Endothelial cell of umbilical vein (primary cell): ENCODE measurements around the gene TOMM40. TPM values are rescaled to one million over a fixed set of nuclear protein-coding genes. Genes with fewer than 3 reads are reported as not detected.

Experiments
- BruUV-seq: library from RNA; stranded (reverse); fragments of 400-500 nt; replicated peaks from 2 replicates; lab custom pipeline; 2021; lab: Mats Ljungman, UMichigan
- CTCF ChIA-PET: fragments of 300-600, 350-600 bp; sonication (Branson Sonifier 250); formaldehyde crosslinking; loops from one replicate; lab custom pipeline; 2021; ENCODE audit warnings: antibody characterized with exemption, inconsistent platforms; lab: Charles Lee
- POLR2A ChIA-PET: fragments of 300-600, 350-600 bp; sonication (Branson Sonifier 250); formaldehyde crosslinking; loops from one replicate; lab custom pipeline; 2021; ENCODE audit warnings: antibody characterized with exemption, inconsistent platforms; lab: Charles Lee
- DNase-seq: peaks from one replicate; pipeline ENCODE4 v3.0.0-alpha.2; 2011; ENCODE audit warnings: low read depth, low spot score
- FAIRE-seq: peaks from 2 replicates; lab custom pipeline; 2011; peaks lifted over from hg19 to GRCh38; lab: Jason Lieb, UNC
- H2AFZ ChIP-seq: 2 replicates; pipeline ENCODE4 v1.6.0; 2012; ENCODE audit warnings: low read depth, low read length, control low read depth, inconsistent platforms
- H3K27ac ChIP-seq: 2 replicates; pipeline ENCODE4 v1.5.1; 2011; ENCODE audit warnings: low read depth, mild to moderate bottlenecking, control low read depth, low read length, moderate library complexity; ENCODE audit not compliant: insufficient read depth
- H3K27me3 ChIP-seq, 2 experiments: 2 replicates each; pipeline versions ENCODE4 v1.6.0 to v1.6.1; 2011; ENCODE audit warnings: low read length in 2 of 2, mixed read lengths in 1 of 2; ENCODE audit not compliant: control insufficient read depth in 2 of 2, insufficient read depth in 2 of 2
- H3K36me3 ChIP-seq, 2 experiments: 2 replicates in 1 of 2; 3 replicates in 1 of 2; pipeline ENCODE4 v1.5.1; 2011; ENCODE audit warnings: low read length in 2 of 2, mild to moderate bottlenecking in 1 of 2, moderate library complexity in 1 of 2; ENCODE audit not compliant: control insufficient read depth in 2 of 2, insufficient read depth in 2 of 2; ENCODE audit errors: extremely low read depth in 1 of 2
- H3K4me1 ChIP-seq: 3 replicates; pipeline ENCODE4 v1.5.1; 2011; ENCODE audit warnings: mild to moderate bottlenecking, low read length; ENCODE audit not compliant: control insufficient read depth, insufficient read depth; ENCODE audit errors: extremely low read depth
- H3K4me2 ChIP-seq: 2 replicates; pipeline ENCODE4 v1.6.1; 2011; ENCODE audit warnings: low read length, control low read depth, mixed read lengths; ENCODE audit not compliant: insufficient read depth
- H3K4me3 ChIP-seq, 3 experiments: fragments of 200-600 bp in 1 of 3; sonication (generic), shearing (Covaris generic) in 1 of 3; replicated peaks in 1 of 3; 2 replicates each; pipeline ENCODE4 v1.5.1; 2011 to 2016; ENCODE audit warnings: control low read depth in 3 of 3, low read length in 3 of 3, mild to moderate bottlenecking in 2 of 3, inconsistent platforms in 1 of 3, low read depth in 1 of 3, moderate library complexity in 1 of 3; ENCODE audit not compliant: insufficient read depth in 1 of 3
- H3K79me2 ChIP-seq: 2 replicates; pipeline ENCODE4 v1.6.0; 2012; ENCODE audit warnings: low read length, inconsistent platforms; ENCODE audit not compliant: control insufficient read depth, insufficient read depth
- H3K9ac ChIP-seq: replicated peaks from 2 replicates; pipeline ENCODE3; 2011; ENCODE audit warnings: low read length, control low read depth; ENCODE audit not compliant: insufficient read depth; ENCODE audit errors: extremely low read depth
- H3K9me1 ChIP-seq: replicated peaks from 3 replicates; pipeline ENCODE4 v1.6.0; 2011; ENCODE audit warnings: mild to moderate bottlenecking, low read length; ENCODE audit not compliant: control insufficient read depth, insufficient read depth; ENCODE audit errors: extremely low read depth
- H3K9me3 ChIP-seq: replicated peaks from 2 replicates; pipeline ENCODE4 v1.5.1; 2012; ENCODE audit warnings: low read length, inconsistent platforms; ENCODE audit not compliant: control insufficient read depth, insufficient read depth
- H4K20me1 ChIP-seq: replicated peaks from 2 replicates; pipeline ENCODE3; 2011; ENCODE audit warnings: mild to moderate bottlenecking, low read length; ENCODE audit not compliant: control insufficient read depth, insufficient read depth; ENCODE audit errors: extremely low read depth
- EZH2 ChIP-seq: IDR thresholded peaks from 2 replicates; pipeline ENCODE4 v1.6.1; 2012; ENCODE audit warnings: borderline replicate concordance, low read depth, mild to moderate bottlenecking, moderate library complexity, low read length, inconsistent platforms; ENCODE audit not compliant: severe bottlenecking
- FOS ChIP-seq: IDR thresholded peaks from 2 replicates; pipeline ENCODE4 v1.6.1; 2011; ENCODE audit warnings: mild to moderate bottlenecking, low read length, moderate library complexity, borderline replicate concordance; ENCODE audit not compliant: insufficient read depth
- GATA2 ChIP-seq: IDR thresholded peaks from 2 replicates; pipeline ENCODE4 v1.7.0; 2011; ENCODE audit warnings: low read depth, mild to moderate bottlenecking, moderate library complexity, mixed read lengths, low read length; ENCODE audit not compliant: insufficient read length, insufficient read depth
- JUN ChIP-seq: IDR thresholded peaks from 2 replicates; pipeline ENCODE4 v1.6.1; 2011; ENCODE audit warnings: borderline replicate concordance, low read depth; ENCODE audit not compliant: insufficient read length, insufficient read depth
- MYC ChIP-seq: IDR thresholded peaks from one replicate; pipeline ENCODE4 v1.6.1; 2011; ENCODE audit warnings: mild to moderate bottlenecking, low read depth, low read length
- POLR2A ChIP-seq: IDR thresholded peaks from 2 replicates; pipeline ENCODE4 v1.6.1; 2012; ENCODE audit warnings: low read depth, mild to moderate bottlenecking, control low read depth, low read length
- POLR2AphosphoS5 ChIP-seq: IDR thresholded peaks from 2 replicates; pipeline ENCODE4 v1.6.1; 2012; ENCODE audit warnings: low read depth, mild to moderate bottlenecking, control low read depth, low read length, moderate library complexity; ENCODE audit not compliant: insufficient read depth
- dilution Hi-C: fragments of 300-500 bp; cut with MboI; formaldehyde crosslinking; loops from one replicate; pipeline ENCODE4 v1.15.0; 2019; ENCODE audit warnings: low sequenced_read_pairs; ENCODE audit not compliant: extremely low pct_ligation_motif_present
- intact Hi-C: fragments of 100-400 bp; cut with micrococcal nuclease; formaldehyde crosslinking; loops from one replicate; pipeline ENCODE4 v1.10.0; 2022
- polyA plus RNA-seq, 4 experiments: library from polyadenylated mRNA; depleted of rRNA in 3 of 4; stranded (reverse) in 3 of 4; unstranded in 1 of 4; fragments of >200 nt; gene quantifications; 2 replicates each; pipeline versions ENCODE4 v1.2.1 to v1.2.3, GENCODE V29; 2011 to 2012; ENCODE audit warnings: missing spikeins in 1 of 4
- total RNA-seq: library from RNA; stranded (reverse); gene quantifications from 2 replicates; pipeline ENCODE4 v1.2.3, GENCODE V29; 2021
- TF ChIP-seq, protein P1 (sequence below): IDR thresholded peaks from 2 replicates; pipeline ENCODE4 v1.6.1; 2011; ENCODE audit not compliant: insufficient read depth, insufficient read length
- TF ChIP-seq, protein P2 (sequence below), 2 donors: IDR thresholded peaks; 1 replicate in 1 of 2; 2 replicates in 1 of 2; pipeline ENCODE4 v1.5.1; 2011; ENCODE audit warnings: low read length in 2 of 2, mild to moderate bottlenecking in 2 of 2, moderate library complexity in 2 of 2, control low read depth in 1 of 2, inconsistent platforms in 1 of 2, low read depth in 1 of 2; ENCODE audit not compliant: insufficient read depth in 1 of 2; ENCODE audit errors: extremely low read depth in 1 of 2

TOMM40 gene
- total and polyA plus RNA-seq, 2 donors (not counting 3 experiments of a cell fraction or from before 2014, with no cell fraction given) = 71.8 to 90.7 TPM

DNA sequence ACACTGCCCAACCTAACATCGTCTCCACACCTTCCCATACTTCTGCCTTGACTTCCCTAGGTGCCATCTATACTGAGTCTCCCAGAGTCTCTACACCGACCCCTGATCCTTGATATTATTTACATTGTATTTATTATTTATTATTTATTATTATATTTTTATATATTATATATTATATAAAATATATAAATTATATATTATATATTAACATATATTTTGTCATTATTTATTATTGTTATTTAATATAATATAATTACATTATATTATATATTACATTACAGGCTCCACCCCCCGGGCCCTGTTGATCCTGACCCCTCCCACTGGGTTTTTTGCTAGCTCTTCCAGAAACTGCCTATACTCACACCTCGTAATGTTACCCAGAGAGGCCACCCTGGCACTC is 18.4 kb upstream of the TOMM40 start:
- CTCF ChIA-PET = no interaction called here
- TF ChIP-seq, protein P1, sequence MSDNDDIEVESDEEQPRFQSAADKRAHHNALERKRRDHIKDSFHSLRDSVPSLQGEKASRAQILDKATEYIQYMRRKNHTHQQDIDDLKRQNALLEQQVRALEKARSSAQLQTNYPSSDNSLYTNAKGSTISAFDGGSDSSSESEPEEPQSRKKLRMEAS = no peak
- TF ChIP-seq GATA2 (no peak), POLR2AphosphoS5 (no peak), FOS (no peak), EZH2 (no peak), JUN (no peak), POLR2A (no peak), MYC (no peak)
- TF ChIP-seq, protein P2, sequence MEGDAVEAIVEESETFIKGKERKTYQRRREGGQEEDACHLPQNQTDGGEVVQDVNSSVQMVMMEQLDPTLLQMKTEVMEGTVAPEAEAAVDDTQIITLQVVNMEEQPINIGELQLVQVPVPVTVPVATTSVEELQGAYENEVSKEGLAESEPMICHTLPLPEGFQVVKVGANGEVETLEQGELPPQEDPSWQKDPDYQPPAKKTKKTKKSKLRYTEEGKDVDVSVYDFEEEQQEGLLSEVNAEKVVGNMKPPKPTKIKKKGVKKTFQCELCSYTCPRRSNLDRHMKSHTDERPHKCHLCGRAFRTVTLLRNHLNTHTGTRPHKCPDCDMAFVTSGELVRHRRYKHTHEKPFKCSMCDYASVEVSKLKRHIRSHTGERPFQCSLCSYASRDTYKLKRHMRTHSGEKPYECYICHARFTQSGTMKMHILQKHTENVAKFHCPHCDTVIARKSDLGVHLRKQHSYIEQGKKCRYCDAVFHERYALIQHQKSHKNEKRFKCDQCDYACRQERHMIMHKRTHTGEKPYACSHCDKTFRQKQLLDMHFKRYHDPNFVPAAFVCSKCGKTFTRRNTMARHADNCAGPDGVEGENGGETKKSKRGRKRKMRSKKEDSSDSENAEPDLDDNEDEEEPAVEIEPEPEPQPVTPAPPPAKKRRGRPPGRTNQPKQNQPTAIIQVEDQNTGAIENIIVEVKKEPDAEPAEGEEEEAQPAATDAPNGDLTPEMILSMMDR (IDR thresholded peaks at IDR 0.05; ENCODE audit: extremely low read depth in 1 of 2, insufficient read depth in 1 of 2, low read depth in 1 of 2, low read length in 2 of 2) = no peak
- no TSS peak for BruUV-seq
- no peak overlapping the region for H3K27ac ChIP-seq
- no peak overlapping the region for H3K4me3 ChIP-seq
- H3K9me1 ChIP-seq = no peaks in the 10 kb centered on the region
- no peaks in the 10 kb centered on the region for H3K9me3 ChIP-seq
- DNase-seq (no peak), FAIRE-seq (no peak)
- no peak overlapping the region for H3K4me2 ChIP-seq
- POLR2A ChIA-PET = no interaction called here
- peaks cover 16 to 53% of the 10 kb centered on the region in 2 experiments for H3K36me3 ChIP-seq
- dilution Hi-C loops = no loop called here
- peaks cover 31% of the 10 kb centered on the region for H3K4me1 ChIP-seq
- no peak overlapping the region for H3K9ac ChIP-seq
- no peaks in the 10 kb centered on the region for H3K27me3 ChIP-seq
- H4K20me1 ChIP-seq = no peaks in the 10 kb centered on the region
- no peak overlapping the region for H2AFZ ChIP-seq
- intact Hi-C loops = no loop called here
- peaks cover 16% of the 10 kb centered on the region for H3K79me2 ChIP-seq
